Measurements from ENCODE around the gene TIAM1. TPM values are rescaled to one million over a fixed set of nuclear protein-coding genes. Genes with fewer than 3 reads are reported as not detected.

The TIAM1 gene
- total RNA-seq, 1 experiment from 2014 or later = 9.4 TPM

GRCh38 chr21:31173881-31174555 is 170.0 kb downstream of the TIAM1 start:
- DNase-seq (ENCODE audit: low spot score) = no peak

- DNase-seq (ENCODE audit: low spot score) = no peak
Measured at GRCh38 chr21:31172328-31172727, 171.7 kb downstream of the TIAM1 start.

GRCh38 chr21:31164713-31165694 is 179.1 kb downstream of the TIAM1 start:
- DNase-seq (ENCODE audit: low spot score) = no peak

- DNase-seq (ENCODE audit: low spot score) = peak; percentile 56
Measured at GRCh38 chr21:31162827-31163226, 181.2 kb downstream of the TIAM1 start.

GRCh38 chr21:31162079-31162699 is 181.9 kb downstream of the TIAM1 start:
- DNase-seq (ENCODE audit: low spot score) = no peak

DNA sequence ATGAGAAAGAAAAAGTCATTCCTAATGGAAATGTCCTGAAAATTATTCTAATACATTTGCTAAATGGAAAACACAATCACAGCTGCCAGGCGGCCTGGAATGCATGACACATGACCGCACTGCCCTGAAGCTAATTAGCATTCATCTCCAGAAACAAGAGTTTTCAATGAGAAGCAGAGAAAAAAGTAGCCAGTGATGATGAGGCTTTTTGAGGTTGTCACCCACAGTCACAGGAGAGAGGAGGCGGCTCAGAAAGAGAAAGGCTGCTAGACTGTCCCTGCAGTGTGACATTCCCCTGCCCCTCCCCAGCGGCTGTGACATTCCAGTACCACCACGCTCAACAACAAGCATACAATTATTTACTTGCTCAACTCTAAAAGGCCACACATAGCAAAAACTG is 182.9 kb downstream of the TIAM1 start:
- peak; percentile 73 for DNase-seq (ENCODE audit: low spot score)

GRCh38 chr21:31159808-31160207 is 184.3 kb downstream of the TIAM1 start:
- DNase-seq (ENCODE audit: low spot score) = no peak

- DNase-seq (ENCODE audit: low spot score) = no peak
Measured at GRCh38 chr21:31158789-31159581, 185.1 kb downstream of the TIAM1 start.

GRCh38 chr21:31157756-31158155 is 186.3 kb downstream of the TIAM1 start:
- DNase-seq (ENCODE audit: low spot score) = no peak

- DNase-seq (ENCODE audit: low spot score) = no peak
Measured at GRCh38 chr21:31156662-31157061, 187.4 kb downstream of the TIAM1 start.

DNA sequence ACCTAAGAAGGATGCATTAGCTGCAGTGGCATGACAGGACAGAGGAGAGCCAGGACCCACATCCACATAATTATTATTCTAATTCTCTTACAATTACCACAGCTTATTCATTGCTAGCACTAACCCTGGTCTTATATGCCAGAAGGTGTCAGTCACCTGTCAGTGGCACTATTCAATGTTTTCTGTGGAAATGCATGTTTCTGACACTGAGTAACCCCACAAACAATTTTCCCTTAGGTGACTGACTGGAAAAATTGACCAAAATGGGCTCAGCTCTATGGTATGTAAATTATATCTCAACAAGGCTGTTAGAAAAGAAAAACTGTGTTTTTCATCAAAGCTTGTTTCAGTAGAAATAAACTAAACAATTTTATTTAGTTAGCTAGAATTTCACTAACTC is 187.9 kb downstream of the TIAM1 start:
- DNase-seq (ENCODE audit: low spot score) = no peak

- DNase-seq (ENCODE audit: low spot score) = no peak
Measured at GRCh38 chr21:31151156-31152045, 192.7 kb downstream of the TIAM1 start.

GRCh38 chr21:31145274-31145673 is 198.8 kb downstream of the TIAM1 start:
- DNase-seq (ENCODE audit: low spot score) = no peak

- no peak for DNase-seq (ENCODE audit: low spot score)
Measured at GRCh38 chr21:31143036-31143435, 201.0 kb downstream of the TIAM1 start.

DNA sequence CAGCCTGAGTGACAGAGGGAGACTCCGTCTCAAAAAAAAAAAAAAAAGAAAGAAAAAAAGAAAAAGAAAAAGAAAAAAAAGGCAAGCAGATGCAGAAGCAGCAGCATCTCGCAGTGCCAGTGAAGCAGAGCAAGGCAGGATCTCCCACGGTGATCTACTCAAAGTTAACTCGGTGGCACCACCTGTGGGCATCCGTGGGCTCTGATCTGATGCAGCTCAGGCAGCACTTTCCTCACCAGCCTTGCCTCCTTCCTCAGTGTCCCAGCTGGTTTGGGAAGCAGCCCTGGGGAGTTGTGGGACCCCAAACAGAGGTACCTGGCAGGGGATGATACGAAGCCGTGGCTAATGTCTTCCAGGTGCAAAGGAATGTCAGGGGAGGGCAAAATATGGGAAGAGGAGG is 201.5 kb downstream of the TIAM1 start:
- DNase-seq (ENCODE audit: low spot score) = peak; percentile 35

- DNase-seq (ENCODE audit: low spot score) = no peak
Measured at GRCh38 chr21:31141389-31142000, 202.6 kb downstream of the TIAM1 start.

GRCh38 chr21:31140676-31141075 is 203.4 kb downstream of the TIAM1 start:
- no peak for DNase-seq (ENCODE audit: low spot score)

GRCh38 chr21:31140025-31140424 is 204.0 kb downstream of the TIAM1 start:
- no peak for DNase-seq (ENCODE audit: low spot score)

DNA sequence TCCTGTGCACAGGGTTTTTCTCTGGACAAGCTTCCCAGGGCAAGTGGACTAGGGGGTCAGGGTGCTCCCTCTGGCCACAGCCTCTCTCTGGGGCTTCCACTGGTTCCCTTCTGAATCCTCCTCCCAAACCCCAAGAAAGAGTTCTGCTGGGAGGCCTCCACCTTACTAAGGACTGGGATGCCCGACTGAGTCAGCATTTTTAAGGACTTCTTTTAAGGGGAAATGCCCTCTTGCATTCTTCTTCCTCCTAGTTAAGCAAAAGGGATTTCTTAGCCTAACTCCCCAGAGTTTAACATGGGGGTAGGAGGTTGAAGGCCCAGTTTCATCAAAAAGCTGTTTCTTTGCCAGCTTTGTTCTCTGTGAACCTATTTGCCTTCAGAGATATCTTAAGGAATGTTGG is 206.1 kb downstream of the TIAM1 start:
- no peak for DNase-seq (ENCODE audit: low spot score)

- DNase-seq (ENCODE audit: low spot score) = peak; percentile 67
Measured at GRCh38 chr21:31136891-31137290, 207.2 kb downstream of the TIAM1 start.

Data from H4 (cell line).